PFSK-1 (cell line): ENCODE results near the gene CALHM4.

Source experiments
- FOXP2 ChIP-seq: optimal IDR thresholded peaks from 2 replicates; pipeline ENCODE3; 2011; ENCODE audit warnings: borderline replicate concordance, control low read depth, inconsistent platforms; ENCODE audit not compliant: insufficient read depth; ENCODE audit errors: extremely low read length, extremely low read depth
- POLR2AphosphoS5 ChIP-seq: IDR thresholded peaks from 2 replicates; pipeline ENCODE4 v1.6.1; 2012; ENCODE audit warnings: low read depth, mild to moderate bottlenecking, control low read depth, low read length, moderate library complexity
- SIN3A ChIP-seq: IDR thresholded peaks from 2 replicates; pipeline ENCODE4 v1.6.1; 2012; ENCODE audit warnings: mild to moderate bottlenecking, low read length, moderate library complexity, borderline replicate concordance; ENCODE audit not compliant: insufficient read depth
- TAF1 ChIP-seq: IDR thresholded peaks from 2 replicates; pipeline ENCODE4 v1.6.1; 2012; ENCODE audit warnings: low read length, control low read depth, borderline replicate concordance; ENCODE audit not compliant: insufficient read depth
- TF ChIP-seq, protein P1 (sequence below), 2 experiments: IDR thresholded peaks; 2 replicates each; pipeline versions ENCODE4 v1.6.1 to v1.8.0; 2011 to 2012; ENCODE audit warnings: low read depth in 2 of 2, low read length in 2 of 2, control low read depth in 1 of 2, inconsistent platforms in 1 of 2, mild to moderate bottlenecking in 1 of 2, moderate library complexity in 1 of 2; ENCODE audit not compliant: insufficient read depth in 1 of 2

Gene CALHM4

DNA sequence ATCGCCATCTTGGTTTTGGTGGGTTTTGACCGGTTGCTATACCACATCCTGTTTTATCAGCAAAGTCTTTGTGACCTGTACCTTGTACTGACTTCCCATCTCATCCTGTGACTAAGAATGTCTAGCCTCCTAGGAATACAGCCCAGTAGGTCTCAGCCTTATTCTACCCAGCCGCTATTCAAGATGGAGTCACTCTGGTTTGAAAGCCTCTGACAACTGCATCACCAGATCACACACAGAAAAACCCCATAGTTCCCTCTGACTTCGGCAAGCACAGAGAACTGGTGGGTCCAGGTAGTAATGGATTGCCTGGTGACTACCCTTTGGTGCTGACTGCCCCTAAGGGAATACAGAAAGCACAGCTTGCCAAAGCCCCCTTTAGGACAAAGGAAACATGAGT lies 52.4 kb downstream of the CALHM4 start:
- TF ChIP-seq TAF1 (no peak), POLR2AphosphoS5 (no peak), SIN3A (no peak), FOXP2 (no peak)
- TF ChIP-seq, protein P1, sequence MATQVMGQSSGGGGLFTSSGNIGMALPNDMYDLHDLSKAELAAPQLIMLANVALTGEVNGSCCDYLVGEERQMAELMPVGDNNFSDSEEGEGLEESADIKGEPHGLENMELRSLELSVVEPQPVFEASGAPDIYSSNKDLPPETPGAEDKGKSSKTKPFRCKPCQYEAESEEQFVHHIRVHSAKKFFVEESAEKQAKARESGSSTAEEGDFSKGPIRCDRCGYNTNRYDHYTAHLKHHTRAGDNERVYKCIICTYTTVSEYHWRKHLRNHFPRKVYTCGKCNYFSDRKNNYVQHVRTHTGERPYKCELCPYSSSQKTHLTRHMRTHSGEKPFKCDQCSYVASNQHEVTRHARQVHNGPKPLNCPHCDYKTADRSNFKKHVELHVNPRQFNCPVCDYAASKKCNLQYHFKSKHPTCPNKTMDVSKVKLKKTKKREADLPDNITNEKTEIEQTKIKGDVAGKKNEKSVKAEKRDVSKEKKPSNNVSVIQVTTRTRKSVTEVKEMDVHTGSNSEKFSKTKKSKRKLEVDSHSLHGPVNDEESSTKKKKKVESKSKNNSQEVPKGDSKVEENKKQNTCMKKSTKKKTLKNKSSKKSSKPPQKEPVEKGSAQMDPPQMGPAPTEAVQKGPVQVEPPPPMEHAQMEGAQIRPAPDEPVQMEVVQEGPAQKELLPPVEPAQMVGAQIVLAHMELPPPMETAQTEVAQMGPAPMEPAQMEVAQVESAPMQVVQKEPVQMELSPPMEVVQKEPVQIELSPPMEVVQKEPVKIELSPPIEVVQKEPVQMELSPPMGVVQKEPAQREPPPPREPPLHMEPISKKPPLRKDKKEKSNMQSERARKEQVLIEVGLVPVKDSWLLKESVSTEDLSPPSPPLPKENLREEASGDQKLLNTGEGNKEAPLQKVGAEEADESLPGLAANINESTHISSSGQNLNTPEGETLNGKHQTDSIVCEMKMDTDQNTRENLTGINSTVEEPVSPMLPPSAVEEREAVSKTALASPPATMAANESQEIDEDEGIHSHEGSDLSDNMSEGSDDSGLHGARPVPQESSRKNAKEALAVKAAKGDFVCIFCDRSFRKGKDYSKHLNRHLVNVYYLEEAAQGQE (IDR thresholded peaks at IDR 0.05; ENCODE audit: insufficient read depth in 1 of 2, low read depth in 2 of 2, low read length in 2 of 2): no peak
